HG03354 (cell line): ENCODE results near the gene KCNMB2.
"Not testable (repeated sequence)": the region's sequence is repeated elsewhere in the genome, so short reads cannot be mapped to it uniquely, and the experiment has no call there.

Source experiments
- ATAC-seq: cut with Tn5 transposase; IDR thresholded peaks from one replicate; pipeline ENCODE4 v1.9.1; 2021; ENCODE audit warnings: mild to moderate bottlenecking; ENCODE audit not compliant: unreplicated experiment, poor library complexity, severe bottlenecking

The KCNMB2 gene

DNA sequence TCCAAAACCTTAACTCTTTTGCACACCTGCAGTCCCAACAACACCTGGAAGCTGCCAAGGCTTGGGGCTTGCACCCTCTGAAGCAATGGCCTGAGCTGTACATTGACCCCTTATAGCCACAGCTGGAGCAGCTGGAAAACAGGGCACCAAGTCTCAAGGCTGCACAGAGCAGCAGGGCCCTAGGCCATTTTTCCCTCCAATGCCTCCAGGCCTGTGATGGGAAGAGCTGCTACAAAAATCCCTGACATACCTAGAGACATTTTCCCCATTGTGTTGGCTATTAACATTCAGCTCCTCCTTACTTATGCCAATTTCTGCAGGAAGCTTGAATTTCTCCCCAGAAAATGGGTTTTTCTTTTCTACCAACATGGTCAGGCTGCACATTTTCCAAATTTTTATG lies 304.4 kb downstream of the KCNMB2 start:
- ATAC-seq = no peak

GRCh38 chr3:178841011-178841410 lies 304.8 kb downstream of the KCNMB2 start:
- no peak for ATAC-seq

GRCh38 chr3:178844916-178845315 lies 308.7 kb downstream of the KCNMB2 start:
- ATAC-seq = no peak

DNA sequence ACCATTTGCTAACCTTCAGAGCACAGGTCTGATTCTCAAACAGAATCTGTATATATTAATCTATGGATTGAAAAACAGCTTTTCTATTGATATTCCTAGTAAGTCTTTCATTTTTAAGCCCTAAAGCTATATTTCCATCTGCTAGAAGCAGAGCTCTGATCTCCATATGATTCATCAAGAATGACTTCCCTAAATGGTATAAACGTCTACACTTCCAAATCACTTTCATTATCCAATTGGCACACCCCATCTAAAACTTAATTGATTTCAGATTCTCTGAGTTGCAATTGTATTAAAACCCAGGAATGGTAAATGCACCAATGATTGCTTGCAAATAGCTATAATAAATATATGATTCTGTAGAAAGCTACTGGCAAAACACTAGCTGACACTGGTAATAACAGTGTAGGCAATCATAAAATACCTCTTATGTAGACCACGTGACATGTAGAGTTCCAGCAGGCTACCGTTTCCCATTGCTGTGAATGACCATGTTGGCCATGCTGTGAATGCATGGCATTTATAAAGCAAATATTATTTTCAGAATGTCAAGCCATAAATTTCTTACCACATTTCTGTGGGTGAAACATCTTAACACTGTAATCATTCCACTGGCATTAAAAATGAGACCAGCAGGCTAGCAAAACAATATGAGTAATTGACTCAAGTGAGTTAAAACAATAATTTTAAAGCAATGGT lies 309.3 kb downstream of the KCNMB2 start:
- ATAC-seq = no peak

DNA sequence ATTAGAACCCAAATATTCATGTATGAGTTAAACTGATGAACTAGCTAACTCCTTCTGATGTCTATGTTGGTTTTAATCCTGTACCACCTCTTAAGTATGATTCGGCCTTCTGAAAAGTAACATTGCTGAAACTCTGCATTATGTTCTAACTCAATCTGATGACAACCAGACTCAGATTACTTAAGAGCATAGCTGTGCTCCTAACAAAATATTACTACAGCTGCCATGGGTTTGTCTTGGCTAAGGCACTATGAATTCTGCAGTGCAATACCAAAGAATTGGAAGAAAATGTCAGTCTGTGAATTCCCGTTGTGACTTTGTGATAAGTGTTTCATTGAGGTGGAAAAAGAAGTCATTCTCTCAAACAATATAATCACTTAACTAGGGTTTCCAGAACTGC lies 311.0 kb downstream of the KCNMB2 start:
- ATAC-seq = no peak

GRCh38 chr3:178849199-178849910 lies 313.1 kb downstream of the KCNMB2 start:
- no peak for ATAC-seq

GRCh38 chr3:178850450-178851190 lies 314.4 kb downstream of the KCNMB2 start:
- no peak for ATAC-seq

DNA sequence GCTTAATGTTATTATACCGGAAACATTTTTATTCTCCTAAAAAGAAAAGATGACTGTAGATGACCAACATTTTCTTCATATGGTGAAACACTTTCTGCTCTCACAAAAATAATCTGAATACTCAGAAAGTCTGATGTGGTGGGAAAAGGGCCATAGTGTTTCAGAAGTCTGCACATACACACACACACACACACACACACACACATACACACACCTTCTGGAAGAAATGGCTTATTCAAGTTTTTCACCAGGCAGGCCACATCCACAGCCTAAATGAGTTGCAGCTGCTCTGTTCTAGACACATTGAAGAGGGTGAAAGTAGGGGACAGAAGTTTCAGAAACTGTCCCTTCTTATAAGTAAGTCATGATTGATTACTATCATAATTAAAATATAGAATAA lies 315.3 kb downstream of the KCNMB2 start:
- no peak for ATAC-seq

GRCh38 chr3:178856804-178857203 lies 320.6 kb downstream of the KCNMB2 start:
- no peak for ATAC-seq

DNA sequence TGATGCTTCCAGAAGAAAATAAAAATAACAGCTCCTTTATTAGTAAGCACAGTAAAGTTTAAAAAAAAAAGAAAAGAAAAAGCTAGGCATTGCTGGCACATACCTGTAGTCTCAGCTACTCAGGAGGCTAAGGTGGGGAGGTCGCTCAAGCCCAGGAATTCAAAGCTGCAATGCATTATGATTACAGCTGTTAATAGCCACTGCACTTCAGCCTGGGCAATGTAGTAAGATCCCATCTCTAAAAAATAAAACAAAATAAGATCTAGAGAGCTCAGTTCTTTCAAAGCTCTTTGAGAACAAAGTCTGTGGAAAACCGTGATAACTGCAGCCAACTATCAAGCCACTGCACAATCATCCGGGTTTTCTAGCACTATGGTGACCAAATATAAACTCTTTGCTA lies 323.1 kb downstream of the KCNMB2 start:
- no peak for ATAC-seq

DNA sequence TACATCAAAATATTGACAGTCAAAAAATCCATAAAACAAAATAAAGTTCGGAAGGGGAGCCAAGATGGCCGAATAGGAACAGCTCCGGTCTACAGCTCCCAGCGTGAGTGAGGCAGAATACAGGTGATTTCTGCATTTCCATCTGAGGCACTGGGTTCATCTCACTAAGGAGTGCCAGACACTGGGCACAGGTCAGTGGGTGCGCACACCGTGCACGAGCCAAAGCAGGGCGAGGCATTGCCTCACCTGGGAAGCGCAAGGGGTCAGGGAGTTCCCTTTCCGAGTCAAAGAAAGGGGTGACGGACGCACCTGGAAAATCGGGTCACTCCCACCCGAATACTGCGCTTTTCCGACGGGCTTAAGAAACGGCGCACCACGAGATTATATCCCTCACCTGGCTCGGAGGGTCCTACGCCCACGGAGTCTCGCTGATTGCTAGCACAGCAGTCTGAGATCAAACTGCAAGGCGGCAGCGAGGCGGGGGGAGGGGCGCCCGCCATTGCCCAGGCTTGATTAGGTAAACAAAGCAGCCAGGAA lies 323.7 kb downstream of the KCNMB2 start:
- not testable (repeated sequence) for ATAC-seq

DNA sequence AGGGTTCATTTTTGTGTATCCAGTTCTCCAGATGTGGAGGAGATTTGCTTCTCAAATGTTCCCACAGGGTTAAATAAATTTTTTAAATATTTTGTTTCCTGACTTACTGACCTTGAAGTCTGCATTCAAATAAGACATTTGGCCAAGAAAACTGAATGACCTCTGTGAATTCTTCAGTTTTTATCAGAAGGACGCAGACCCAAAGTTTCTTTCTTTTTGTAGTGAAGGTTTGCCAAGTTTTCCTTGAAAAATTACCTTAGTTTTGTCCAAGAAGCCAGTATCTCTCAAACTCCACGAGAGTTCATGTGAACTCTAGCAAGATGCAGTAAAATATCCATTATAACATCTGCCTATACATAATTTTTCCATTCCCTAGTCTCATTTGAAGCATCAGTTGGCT lies 332.4 kb downstream of the KCNMB2 start:
- ATAC-seq = no peak

- ATAC-seq = no peak
Measured at GRCh38 chr3:178870085-178870484, 333.8 kb downstream of the KCNMB2 start.

DNA sequence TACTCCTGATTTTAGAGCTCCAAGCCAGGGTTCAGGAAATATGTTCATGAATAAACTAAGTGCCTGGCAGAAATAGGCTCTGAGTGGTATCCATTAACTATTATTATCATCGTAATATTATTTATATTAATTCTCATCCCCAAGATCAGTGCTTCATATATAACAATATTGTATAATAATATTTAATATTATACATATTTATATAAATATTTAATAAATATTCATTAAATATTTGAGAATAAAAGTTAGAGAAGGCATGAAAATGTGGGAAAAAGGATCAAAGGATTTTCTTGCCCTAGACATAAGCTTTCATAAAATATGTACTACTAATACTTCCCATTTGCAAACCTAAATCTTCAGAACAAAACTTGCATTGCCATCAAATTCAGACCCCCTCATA lies 338.9 kb downstream of the KCNMB2 start:
- ATAC-seq = no peak

DNA sequence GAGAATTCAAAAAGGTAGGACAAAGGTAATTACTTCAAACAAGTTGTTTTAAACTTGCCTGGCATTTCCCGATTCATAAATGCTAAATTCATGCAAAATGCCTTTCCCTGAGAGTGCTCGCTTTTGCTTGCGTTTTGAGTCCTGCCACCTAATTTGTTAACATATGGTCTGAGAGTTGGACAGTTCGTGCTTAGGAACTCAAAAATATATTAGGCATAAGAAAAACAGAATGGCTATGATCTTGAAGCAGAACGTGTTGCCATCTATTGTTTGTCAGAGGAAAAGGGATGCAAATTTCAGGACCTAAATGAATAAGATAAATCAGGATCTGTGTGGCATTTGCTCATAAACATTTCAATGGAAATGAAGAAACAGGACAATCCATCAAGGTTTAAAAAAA lies 339.6 kb downstream of the KCNMB2 start:
- ATAC-seq = no peak

DNA sequence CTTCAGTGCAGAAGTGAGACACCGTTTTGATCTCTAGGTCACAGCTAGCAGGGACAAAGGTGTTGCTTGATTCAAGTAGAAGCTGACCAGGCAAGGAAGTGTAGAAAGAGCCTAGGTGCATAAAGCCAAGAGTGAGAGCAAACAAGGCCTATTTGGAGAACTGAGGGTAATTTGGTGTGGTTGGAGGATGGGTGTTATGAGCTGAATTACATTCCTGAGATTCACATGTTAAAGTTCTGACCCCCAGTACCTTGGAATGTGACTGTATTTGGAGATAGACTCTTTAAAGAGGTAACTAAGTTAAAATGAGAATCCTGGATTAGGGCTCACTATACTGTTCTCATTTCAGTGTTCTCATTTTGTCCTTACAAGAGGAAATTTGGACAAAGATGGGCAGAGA lies 344.0 kb downstream of the KCNMB2 start:
- no peak for ATAC-seq
